GM19395 (cell line): ENCODE measurements around the gene TEX264.

Experiments used
- ATAC-seq: cut with Tn5 transposase; IDR thresholded peaks from one replicate; pipeline ENCODE4 v1.9.1; 2021; ENCODE audit warnings: mild to moderate bottlenecking, moderate library complexity; ENCODE audit not compliant: unreplicated experiment

The TEX264 gene

GRCh38 chr3:51691949-51692348, 20.9 kb downstream of the TEX264 start:
- ATAC-seq, result no peak

- ATAC-seq, result no peak
These were observed 21.9 kb downstream of the TEX264 start for GRCh38 chr3:51692980-51693395.

- no peak for ATAC-seq
These were observed 25.9 kb downstream of the TEX264 start for GRCh38 chr3:51696954-51697353.

- no peak for ATAC-seq
These were observed 27.2 kb downstream of the TEX264 start for GRCh38 chr3:51698209-51698608.

- no peak for ATAC-seq
These were observed 29.4 kb downstream of the TEX264 start for GRCh38 chr3:51700403-51700802.

GRCh38 chr3:51702156-51702555, 31.1 kb downstream of the TEX264 start:
- no peak for ATAC-seq

GRCh38 chr3:51703068-51703760, 32.2 kb downstream of the TEX264 start:
- no peak for ATAC-seq

GRCh38 chr3:51703761-51704510, 32.9 kb downstream of the TEX264 start:
- ATAC-seq, result no peak

GRCh38 chr3:51704511-51704950, 33.5 kb downstream of the TEX264 start:
- ATAC-seq, result no peak

- ATAC-seq, result no peak
These were observed 34.4 kb downstream of the TEX264 start for GRCh38 chr3:51705276-51706020.

- no peak for ATAC-seq
These were observed 35.0 kb downstream of the TEX264 start for GRCh38 chr3:51706021-51706485.

- ATAC-seq, result no peak
These were observed 36.0 kb downstream of the TEX264 start, which contains the start of gene GRM2 for GRCh38 chr3:51706788-51707731. Gene GRM2 (plus strand): TSS chr3:51707068. CDS start chr3:51708984, 1,916 bp downstream.

- ATAC-seq, result no peak
These were observed 37.3 kb downstream of the TEX264 start for GRCh38 chr3:51708216-51708845.

- no peak for ATAC-seq
These were observed 38.0 kb downstream of the TEX264 start for GRCh38 chr3:51709004-51709420.

GRCh38 chr3:51709675-51710074, 38.6 kb downstream of the TEX264 start:
- no peak for ATAC-seq

GRCh38 chr3:51710631-51711351, 39.7 kb downstream of the TEX264 start:
- ATAC-seq, result no peak

- ATAC-seq, result no peak
These were observed 40.4 kb downstream of the TEX264 start for GRCh38 chr3:51711352-51712037.

- ATAC-seq, result no peak
These were observed 41.0 kb downstream of the TEX264 start for GRCh38 chr3:51712038-51712420.

GRCh38 chr3:51712511-51712931, 41.5 kb downstream of the TEX264 start:
- no peak for ATAC-seq
